ENCODE data around the gene TEAD2.

- TF ChIP-seq, protein P1, sequence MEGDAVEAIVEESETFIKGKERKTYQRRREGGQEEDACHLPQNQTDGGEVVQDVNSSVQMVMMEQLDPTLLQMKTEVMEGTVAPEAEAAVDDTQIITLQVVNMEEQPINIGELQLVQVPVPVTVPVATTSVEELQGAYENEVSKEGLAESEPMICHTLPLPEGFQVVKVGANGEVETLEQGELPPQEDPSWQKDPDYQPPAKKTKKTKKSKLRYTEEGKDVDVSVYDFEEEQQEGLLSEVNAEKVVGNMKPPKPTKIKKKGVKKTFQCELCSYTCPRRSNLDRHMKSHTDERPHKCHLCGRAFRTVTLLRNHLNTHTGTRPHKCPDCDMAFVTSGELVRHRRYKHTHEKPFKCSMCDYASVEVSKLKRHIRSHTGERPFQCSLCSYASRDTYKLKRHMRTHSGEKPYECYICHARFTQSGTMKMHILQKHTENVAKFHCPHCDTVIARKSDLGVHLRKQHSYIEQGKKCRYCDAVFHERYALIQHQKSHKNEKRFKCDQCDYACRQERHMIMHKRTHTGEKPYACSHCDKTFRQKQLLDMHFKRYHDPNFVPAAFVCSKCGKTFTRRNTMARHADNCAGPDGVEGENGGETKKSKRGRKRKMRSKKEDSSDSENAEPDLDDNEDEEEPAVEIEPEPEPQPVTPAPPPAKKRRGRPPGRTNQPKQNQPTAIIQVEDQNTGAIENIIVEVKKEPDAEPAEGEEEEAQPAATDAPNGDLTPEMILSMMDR (IDR thresholded peaks at IDR 0.05): no peak
- TF ChIP-seq POLR2A (IDR thresholded peaks at IDR 0.05): no peak
Measured at GRCh38 chr19:49333418-49333805, 28.8 kb downstream of the TEAD2 start.
